HepG2 (cell line): ENCODE measurements around the gene GNB3. TPM values are rescaled to one million over a fixed set of nuclear protein-coding genes. Genes with fewer than 3 reads are reported as not detected.

Source experiments
- AGO2 ChIP-seq: fragments of 200-400 bp; formaldehyde crosslinking; optimal IDR thresholded peaks from 2 replicates; pipeline ENCODE3; 2017; ENCODE audit warnings: mild to moderate bottlenecking, low read depth, low read length, moderate library complexity
- ATF7 ChIP-seq, 2 experiments: fragments of 450-650 bp in 1 of 2; sonication (generic) in 1 of 2; formaldehyde crosslinking in 1 of 2; IDR thresholded peaks; 2 replicates each; pipeline versions ENCODE4 v1.4.0 to v1.6.1; 2016 to 2020; ENCODE audit warnings: antibody characterized with exemption in 1 of 2, mild to moderate bottlenecking in 1 of 2, missing genetic modification reagents in 1 of 2
- CENPT ChIP-seq: sonication (generic); formaldehyde crosslinking; IDR thresholded peaks from 2 replicates; pipeline ENCODE4 v1.8.0; 2022; ENCODE audit warnings: low read depth, mild to moderate bottlenecking, moderate library complexity, missing genetic modification reagents
- EP300 ChIP-seq, 3 experiments: sonication (generic) in 1 of 3; formaldehyde crosslinking in 1 of 3; IDR thresholded peaks; 2 replicates each; pipeline versions ENCODE4 v1.5.1 to v1.6.1; 2011 to 2020; ENCODE audit warnings: low read depth in 2 of 3, low read length in 2 of 3, borderline replicate concordance in 1 of 3, improper control_type of control experiment in 1 of 3, mild to moderate bottlenecking in 1 of 3, missing genetic modification reagents in 1 of 3, moderate library complexity in 1 of 3
- FOXC1 ChIP-seq: sonication (generic); formaldehyde crosslinking; IDR thresholded peaks from 2 replicates; pipeline ENCODE4 v1.8.0; 2022; ENCODE audit warnings: mild to moderate bottlenecking, missing genetic modification reagents, borderline replicate concordance
- LRRFIP1 ChIP-seq: sonication (generic); formaldehyde crosslinking; conservative IDR thresholded peaks from 2 replicates; pipeline ENCODE4 v1.4.0; 2020; ENCODE audit warnings: missing genetic modification reagents
- MYPOP ChIP-seq: sonication (generic); formaldehyde crosslinking; IDR thresholded peaks from 2 replicates; pipeline ENCODE4 v1.8.1; 2023; ENCODE audit warnings: mild to moderate bottlenecking, moderate library complexity, missing genetic modification reagents
- NFATC3 ChIP-seq: sonication (generic); formaldehyde crosslinking; IDR thresholded peaks from 2 replicates; pipeline ENCODE4 v1.5.1; 2020; ENCODE audit warnings: mild to moderate bottlenecking, missing genetic modification reagents
- NR2F6 ChIP-seq, 2 experiments: IDR thresholded peaks; 2 replicates each; pipeline ENCODE4 v1.6.1; 2016; ENCODE audit warnings: antibody characterized with exemption in 1 of 2, mild to moderate bottlenecking in 1 of 2
- PCBP1 ChIP-seq: fragments of 200-400 bp; formaldehyde crosslinking; IDR thresholded peaks from 2 replicates; pipeline ENCODE4 v1.6.1; 2017; ENCODE audit warnings: mild to moderate bottlenecking, low read depth, low read length, borderline replicate concordance
- SIX4 ChIP-seq: sonication (generic); formaldehyde crosslinking; IDR thresholded peaks from 2 replicates; pipeline ENCODE4 v1.4.0; 2020; ENCODE audit warnings: missing genetic modification reagents
- SRSF1 ChIP-seq: fragments of 200-400 bp; formaldehyde crosslinking; optimal IDR thresholded peaks from 2 replicates; pipeline ENCODE3; 2017; ENCODE audit warnings: mild to moderate bottlenecking, low read depth, low read length, moderate library complexity
- THAP8 ChIP-seq: sonication (generic); formaldehyde crosslinking; IDR thresholded peaks from 2 replicates; pipeline ENCODE4 v1.5.1; 2020; ENCODE audit warnings: missing genetic modification reagents, mild to moderate bottlenecking, borderline replicate concordance
- ZFP91 ChIP-seq: sonication (generic); formaldehyde crosslinking; IDR thresholded peaks from 2 replicates; pipeline ENCODE4 v1.9.0; 2022; ENCODE audit warnings: missing genetic modification reagents, mild to moderate bottlenecking, borderline replicate concordance
- ZKSCAN8 ChIP-seq: IDR thresholded peaks from 2 replicates; pipeline ENCODE4 v1.6.1; 2016; ENCODE audit warnings: borderline replicate concordance, missing genetic modification reagents, missing compliant biosample characterization
- ZNF121 ChIP-seq: sonication (generic); formaldehyde crosslinking; IDR thresholded peaks from 2 replicates; pipeline ENCODE4 v1.5.0; 2020; ENCODE audit warnings: mild to moderate bottlenecking, missing genetic modification reagents
- ZNF160 ChIP-seq: sonication (generic); formaldehyde crosslinking; IDR thresholded peaks from 2 replicates; pipeline ENCODE4 v1.8.0; 2022; ENCODE audit warnings: mild to moderate bottlenecking, inconsistent platforms, missing genetic modification reagents
- ZNF230 ChIP-seq: sonication (generic); formaldehyde crosslinking; IDR thresholded peaks from 2 replicates; pipeline ENCODE4 v1.4.0; 2020; ENCODE audit warnings: mild to moderate bottlenecking, missing genetic modification reagents
- ZNF432 ChIP-seq: sonication (generic); formaldehyde crosslinking; IDR thresholded peaks from 2 replicates; pipeline ENCODE4 v1.5.0; 2020; ENCODE audit warnings: missing genetic modification reagents, mild to moderate bottlenecking, borderline replicate concordance
- ZNF468 ChIP-seq: sonication (generic); formaldehyde crosslinking; IDR thresholded peaks from 2 replicates; pipeline ENCODE4 v1.8.0; 2022; ENCODE audit warnings: mild to moderate bottlenecking, moderate library complexity, missing genetic modification reagents
- ZNF614 ChIP-seq: IDR thresholded peaks from 2 replicates; pipeline ENCODE4 v1.6.1; 2018; ENCODE audit warnings: missing biosample characterization, missing genetic modification reagents, inconsistent platforms, borderline replicate concordance
- ZNF75D ChIP-seq: sonication (generic); formaldehyde crosslinking; IDR thresholded peaks from 2 replicates; pipeline ENCODE4 v1.8.1; 2023; ENCODE audit warnings: missing genetic modification reagents, mild to moderate bottlenecking, borderline replicate concordance
- ZSCAN22 ChIP-seq: sonication (generic); formaldehyde crosslinking; IDR thresholded peaks from 2 replicates; pipeline ENCODE4 v1.4.0; 2020; ENCODE audit warnings: mild to moderate bottlenecking, missing genetic modification reagents
- polyA plus RNA-seq, 8 experiments: library from polyadenylated mRNA; depleted of rRNA in 3 of 8; stranded (reverse) in 7 of 8; unstranded in 1 of 8; fragments of >200 nt; fragmentation: Illumina TruSeq in 4 of 8; extraction: Trizol in 4 of 8; gene quantifications; 2 replicates each; pipeline versions ENCODE4 v1.2.1 to v1.2.3, GENCODE V29; 2011 to 2016; ENCODE audit warnings: low read depth in 4 of 8, missing spikeins in 1 of 8, mixed read lengths in 1 of 8; ENCODE audit not compliant: insufficient read depth in 1 of 8
- total RNA-seq, 5 experiments: library from RNA; depleted of rRNA; stranded (reverse); fragments of >200 nt; fragmentation: Illumina TruSeq; extraction: Trizol; gene quantifications; 2 replicates each; pipeline ENCODE4 v1.2.3, GENCODE V29; 2016; ENCODE audit warnings: low read depth in 1 of 5

The GNB3 gene
- total and polyA plus RNA-seq, 2 of the 13 experiments (the other 11 are each of a cell fraction or from before 2014, with no cell fraction given): 1.3 to 3.6 TPM

- TF ChIP-seq LRRFIP1 (CRISPR knock-in tag) (no peak), CENPT (CRISPR knock-in tag) (no peak), SRSF1 (no peak), ZSCAN22 (CRISPR knock-in tag) (no peak), ZNF230 (CRISPR knock-in tag) (no peak), ZNF614 (CRISPR knock-in tag) (no peak), ZNF75D (no peak), SIX4 (CRISPR knock-in tag) (no peak), EP300 (IDR thresholded peaks at IDR 0.05; ENCODE audit: low read depth in 2 of 2, low read length in 2 of 2) (no peak), EP300 (CRISPR knock-in tag; IDR thresholded peaks at IDR 0.05; ENCODE audit: borderline replicate concordance) (no peak), ATF7 (IDR thresholded peaks at IDR 0.05) (no peak), ATF7 (CRISPR knock-in tag; IDR thresholded peaks at IDR 0.05) (no peak), PCBP1 (0 out of 2 replicates have a peak, but pooled peaks have one; percentile 17), AGO2 (peak; percentile 95), ZFP91 (CRISPR knock-in tag) (peak; percentile 30; the same call in 1 of the 2 replicates), ZNF468 (CRISPR knock-in tag) (no peak), NFATC3 (CRISPR knock-in tag) (no peak), MYPOP (CRISPR knock-in tag) (no peak), ZKSCAN8 (CRISPR knock-in tag) (no peak), NR2F6 (IDR thresholded peaks at IDR 0.05) (no peak), NR2F6 (CRISPR knock-in tag; IDR thresholded peaks at IDR 0.05) (peak; percentile 8; the same call in 1 of the 2 replicates), ZNF160 (no peak), ZNF432 (CRISPR knock-in tag) (no peak), ZNF121 (CRISPR knock-in tag) (no peak), FOXC1 (peak; percentile 50; the same call in 1 of the 2 replicates), THAP8 (CRISPR knock-in tag) (no peak)
These were observed 15.2 kb upstream of the GNB3 start (continued) for GRCh38 chr12:6825398-6826124.
